Lung (tissue), 12 donors: ENCODE data around the gene TMEM270. TPM values are rescaled to one million over a fixed set of nuclear protein-coding genes. Genes with fewer than 3 reads are reported as not detected.

Source experiments
- ATAC-seq: fragments of 200-7000 bp; cut with Tn5 transposase; one replicate; pipeline ENCODE4 v1.9.1; 2020; ENCODE audit warnings: moderate number of reproducible peaks; ENCODE audit not compliant: insufficient read depth, low FRiP score
- DNase-seq, 3 donors: peaks; one replicate each; pipeline ENCODE4 v3.0.0-alpha.2; 2013 to 2017
- H3K27ac ChIP-seq, 2 donors: one replicate each; pipeline ENCODE4 v1.5.1; 2013; ENCODE audit warnings: mild to moderate bottlenecking in 2 of 2, moderate library complexity in 2 of 2, control low read depth in 1 of 2, inconsistent platforms in 1 of 2, low read depth in 1 of 2, low read length in 1 of 2
- H3K27me3 ChIP-seq, 3 donors: one replicate each; pipeline ENCODE4 v1.5.1; 2013; ENCODE audit warnings: low read length in 2 of 3; ENCODE audit not compliant: control insufficient read depth in 3 of 3, insufficient read depth in 3 of 3
- H3K36me3 ChIP-seq, 4 donors: one replicate each; pipeline ENCODE4 v1.5.1; 2013; ENCODE audit warnings: low read length in 4 of 4, mild to moderate bottlenecking in 1 of 4, moderate library complexity in 1 of 4; ENCODE audit not compliant: control insufficient read depth in 4 of 4, insufficient read depth in 4 of 4
- H3K4me1 ChIP-seq, 5 donors: one replicate each; pipeline ENCODE4 v1.5.1; 2013; ENCODE audit warnings: low read length in 5 of 5, mild to moderate bottlenecking in 2 of 5, moderate library complexity in 1 of 5; ENCODE audit not compliant: control insufficient read depth in 5 of 5, insufficient read depth in 5 of 5
- H3K4me3 ChIP-seq: one replicate; pipeline ENCODE4 v1.5.1; 2013; ENCODE audit warnings: mild to moderate bottlenecking, control low read depth, moderate library complexity
- H3K9ac ChIP-seq, 2 donors: one replicate each; pipeline ENCODE4 v1.5.1; 2013; ENCODE audit warnings: low read length in 2 of 2, control low read depth in 1 of 2; ENCODE audit not compliant: insufficient read depth in 1 of 2
- H3K9me3 ChIP-seq, 4 donors: one replicate each; pipeline ENCODE4 v1.5.1; 2013; ENCODE audit warnings: low read length in 3 of 4, mild to moderate bottlenecking in 1 of 4, moderate library complexity in 1 of 4; ENCODE audit not compliant: control insufficient read depth in 4 of 4, insufficient read depth in 3 of 4
- WGBS, 2 donors: extraction: QIAGEN DNeasy Blood & Tissue Kit; methylation state at CpG; one replicate each; pipeline ENCODE4 v1.1.7; 2013; 5-methylcytosine and 5-hydroxymethylcytosine counted together
- polyA plus RNA-seq, 2 donors: library from polyadenylated mRNA; stranded (reverse); fragments of 200-250 nt; gene quantifications; one replicate each; pipeline ENCODE4 v1.2.1, GENCODE V29; 2013
- total RNA-seq, 2 donors: library from RNA; depleted of rRNA in 1 of 2; stranded (reverse); fragments of >200 nt in 1 of 2; gene quantifications; one replicate each; pipeline ENCODE4 v1.2.1, GENCODE V29; 2014 to 2021
- TF ChIP-seq, protein P1 (sequence below): IDR thresholded peaks from 2 replicates; pipeline ENCODE4 v1.5.1; 2012; ENCODE audit warnings: mild to moderate bottlenecking; ENCODE audit errors: control extremely low read depth, extremely low read depth
- donor health status: control.
- donor health status: control.
- donor health status: Bipolar disorder and iron deficiency.
- donor health status: healthy.
- donor health status: DM: yes; HTN: yes; CAD: no.

The TMEM270 gene
- total and polyA plus RNA-seq, 4 donors = 0.19 to 1.1 (median 0.20) TPM; not detected in 1

DNA sequence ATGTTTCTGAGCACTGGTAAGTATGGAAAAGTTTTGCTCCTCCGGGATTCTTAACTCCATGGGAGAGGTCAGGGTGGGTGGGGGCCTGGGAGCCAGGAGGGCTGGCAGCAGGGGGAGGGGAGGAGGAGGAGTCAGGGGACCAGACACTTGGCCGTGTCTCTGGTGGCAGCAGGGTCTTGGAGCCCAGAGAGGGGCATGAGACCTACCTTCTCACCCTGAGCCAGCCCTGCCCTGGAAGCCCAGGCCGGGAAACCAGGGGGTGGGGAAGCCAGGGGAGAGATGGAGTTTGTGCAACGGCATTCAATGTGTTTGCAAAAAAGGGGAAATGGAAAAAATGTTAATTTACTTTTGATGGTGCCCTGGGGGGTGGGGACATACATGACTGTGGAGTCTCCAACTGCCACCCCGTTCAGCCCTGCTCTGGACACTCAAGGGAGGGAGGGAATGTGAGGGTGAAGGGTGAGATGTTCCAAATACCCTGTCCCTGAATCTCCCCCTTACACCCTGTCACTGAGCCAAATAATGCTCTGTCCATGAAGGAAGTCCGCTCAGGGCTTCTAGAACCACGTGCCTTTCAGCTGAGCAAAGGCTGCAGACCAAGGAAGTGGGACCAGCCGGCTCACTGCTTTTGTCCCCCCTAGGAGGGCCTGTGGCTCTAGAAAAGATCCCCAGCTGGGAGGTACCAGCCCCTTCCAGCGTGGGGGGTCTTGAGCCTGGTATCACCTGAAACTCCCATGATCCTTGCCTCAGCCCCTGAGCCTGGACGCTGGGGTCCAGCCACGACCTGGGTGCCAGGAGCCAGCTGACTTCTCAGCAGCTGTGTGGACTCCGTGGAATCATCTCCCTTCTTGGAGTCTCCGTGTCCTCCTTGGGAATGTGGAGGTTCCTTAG is 48.3 kb downstream of the TMEM270 start:
- TF ChIP-seq, protein P1, sequence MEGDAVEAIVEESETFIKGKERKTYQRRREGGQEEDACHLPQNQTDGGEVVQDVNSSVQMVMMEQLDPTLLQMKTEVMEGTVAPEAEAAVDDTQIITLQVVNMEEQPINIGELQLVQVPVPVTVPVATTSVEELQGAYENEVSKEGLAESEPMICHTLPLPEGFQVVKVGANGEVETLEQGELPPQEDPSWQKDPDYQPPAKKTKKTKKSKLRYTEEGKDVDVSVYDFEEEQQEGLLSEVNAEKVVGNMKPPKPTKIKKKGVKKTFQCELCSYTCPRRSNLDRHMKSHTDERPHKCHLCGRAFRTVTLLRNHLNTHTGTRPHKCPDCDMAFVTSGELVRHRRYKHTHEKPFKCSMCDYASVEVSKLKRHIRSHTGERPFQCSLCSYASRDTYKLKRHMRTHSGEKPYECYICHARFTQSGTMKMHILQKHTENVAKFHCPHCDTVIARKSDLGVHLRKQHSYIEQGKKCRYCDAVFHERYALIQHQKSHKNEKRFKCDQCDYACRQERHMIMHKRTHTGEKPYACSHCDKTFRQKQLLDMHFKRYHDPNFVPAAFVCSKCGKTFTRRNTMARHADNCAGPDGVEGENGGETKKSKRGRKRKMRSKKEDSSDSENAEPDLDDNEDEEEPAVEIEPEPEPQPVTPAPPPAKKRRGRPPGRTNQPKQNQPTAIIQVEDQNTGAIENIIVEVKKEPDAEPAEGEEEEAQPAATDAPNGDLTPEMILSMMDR = no peak
- H3K9ac ChIP-seq = no peak overlapping the region

DNA sequence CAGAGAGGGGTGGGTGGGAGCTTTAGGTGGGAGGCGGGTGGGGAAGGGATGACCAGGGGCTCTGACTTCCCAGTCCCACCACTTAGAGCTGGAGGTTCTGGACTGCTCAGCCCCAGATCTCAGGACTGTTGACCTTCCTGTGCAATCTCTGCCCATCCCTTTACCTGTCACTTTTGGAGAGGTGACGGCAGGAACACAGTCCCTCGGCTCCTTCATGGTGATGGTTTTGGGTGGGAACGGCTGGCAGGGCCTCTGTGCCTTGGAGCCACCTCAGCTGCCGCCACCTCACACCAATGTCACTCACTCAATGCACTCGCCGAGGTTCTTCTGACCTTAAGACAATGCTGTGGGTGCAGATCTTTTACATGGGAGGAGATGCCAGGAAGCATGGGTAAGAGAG is 49.0 kb downstream of the TMEM270 start:
- Histone ChIP-seq H3K9me3 (no peaks in the 10 kb centered on the region), H3K36me3 (no peaks in the 10 kb centered on the region), H3K27ac (no peak overlapping the region), H3K9ac (no peak overlapping the region), H3K27me3 (no peaks in the 10 kb centered on the region), H3K4me3 (no peak overlapping the region), H3K4me1 (peaks cover 0 to 9% (median 5%) of the 10 kb centered on the region in 5 donors)
- no peak for ATAC-seq
- DNase-seq = no peak
- TF ChIP-seq, protein P1 = no peak
- WGBS, 2 donors = 92 to 97% methylated on average over 7 of the region's 7 CpGs

More for the DNA sequence above, 48.3 kb downstream of the TMEM270 start:
- Histone ChIP-seq H3K27me3 (no peaks in the 10 kb centered on the region), H3K27ac (no peak overlapping the region), H3K4me1 (peaks cover 0 to 9% (median 5%) of the 10 kb centered on the region in 5 donors), H3K9me3 (no peaks in the 10 kb centered on the region), H3K36me3 (no peaks in the 10 kb centered on the region), H3K4me3 (no peak overlapping the region)
- WGBS, 2 donors = 43 to 44% methylated on average over 13 of the region's 13 CpGs
- ATAC-seq = no peak
- peak; percentile 58 to 83 (median 72) for DNase-seq

DNA sequence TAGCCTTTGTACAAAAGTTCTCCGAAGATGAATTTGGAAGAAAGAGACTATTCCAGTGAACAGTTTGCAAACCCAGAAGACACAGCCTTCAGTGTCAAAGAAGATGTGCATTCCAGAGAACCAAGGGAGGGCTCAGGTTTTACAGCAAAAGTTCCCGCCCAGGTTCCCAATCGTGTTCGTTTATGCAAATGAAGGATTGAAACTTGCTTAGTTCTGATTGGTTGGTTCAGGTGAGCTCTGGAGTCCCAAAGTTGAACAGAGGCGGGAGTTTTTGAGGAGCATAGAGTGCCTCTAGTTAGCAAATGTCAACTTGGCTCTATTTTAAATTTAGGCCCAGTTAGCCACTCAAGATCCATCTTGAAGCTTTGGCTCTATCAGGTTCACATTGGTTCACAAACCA is 51.3 kb downstream of the TMEM270 start:
- ATAC-seq = no peak
- TF ChIP-seq, protein P1 = no peak
- no peak overlapping the region for H3K27ac ChIP-seq
- H3K9ac ChIP-seq = no peak overlapping the region
- peaks cover 0 to 9% (median 5%) of the 10 kb centered on the region in 5 donors for H3K4me1 ChIP-seq
- H3K4me3 ChIP-seq = no peak overlapping the region
- WGBS, 2 donors = 92 to 95% methylated on average over 5 of the region's 5 CpGs
- H3K27me3 ChIP-seq = no peaks in the 10 kb centered on the region
- no peaks in the 10 kb centered on the region for H3K9me3 ChIP-seq
- no peaks in the 10 kb centered on the region for H3K36me3 ChIP-seq
- DNase-seq = no peak

Other genes with a start within 250 kb of the TMEM270 start
- gene MLXIPL, start 236.6 kb upstream of the TMEM270 start, total RNA-seq = 10 to 100 TPM in 1 of 2 donors, 1 to 10 TPM in 1; 1.3 to 16.1 TPM
- gene MLXIPL, start 236.6 kb upstream of the TMEM270 start, polyA plus RNA-seq = 10 to 100 TPM in 1 of 2 donors, 1 to 10 TPM in 1; 3.4 to 10.0 TPM
- gene VPS37D, start 193.3 kb upstream of the TMEM270 start, total RNA-seq = 1 to 10 TPM; 1.3 to 5.5 TPM
- 1 to 10 TPM in 1 of 2 donors, under 1 TPM in 1; 0.66 to 1.3 TPM for gene VPS37D, start 193.3 kb upstream of the TMEM270 start, polyA plus RNA-seq
- 10 to 100 TPM in 1 of 2 donors, 1 to 10 TPM in 1; 5.3 to 14.4 TPM for gene DNAJC30, start 177.7 kb upstream of the TMEM270 start, total RNA-seq
- 10 to 100 TPM in 1 of 2 donors, 1 to 10 TPM in 1; 8.1 to 10.0 TPM for gene DNAJC30, start 177.7 kb upstream of the TMEM270 start, polyA plus RNA-seq
- 10 to 100 TPM; 33.5 to 76.7 TPM for gene BUD23, start 177.6 kb upstream of the TMEM270 start, total RNA-seq
- 100 to 1,000 TPM in 1 of 2 donors, 10 to 100 TPM in 1; 71.7 to 118 TPM for gene BUD23, start 177.6 kb upstream of the TMEM270 start, polyA plus RNA-seq
- gene STX1A, start 141.5 kb upstream of the TMEM270 start, total RNA-seq = 1 to 10 TPM; 7.7 to 8.0 TPM
- 1 to 10 TPM; 4.1 to 7.7 TPM for gene STX1A, start 141.5 kb upstream of the TMEM270 start, polyA plus RNA-seq
- 10 to 100 TPM; 22.2 to 50.0 TPM for gene ABHD11, start 122.4 kb upstream of the TMEM270 start, total RNA-seq
- gene ABHD11, start 122.4 kb upstream of the TMEM270 start, polyA plus RNA-seq = 10 to 100 TPM; 30.5 to 52.9 TPM
- 10 to 100 TPM; 43.4 to 43.8 TPM for gene CLDN3, start 90.9 kb upstream of the TMEM270 start, total RNA-seq
- 10 to 100 TPM; 42.9 to 54.7 TPM for gene CLDN3, start 90.9 kb upstream of the TMEM270 start, polyA plus RNA-seq
- gene CLDN4, start 30.2 kb upstream of the TMEM270 start, total RNA-seq = 100 to 1,000 TPM; 150 to 169 TPM
- 100 to 1,000 TPM in 1 of 2 donors, 10 to 100 TPM in 1; 99.8 to 154 TPM for gene CLDN4, start 30.2 kb upstream of the TMEM270 start, polyA plus RNA-seq
- gene METTL27, start 18.6 kb upstream of the TMEM270 start, total RNA-seq = 10 to 100 TPM in 1 of 2 donors, 1 to 10 TPM in 1; 6.3 to 22.1 TPM
- gene METTL27, start 18.6 kb upstream of the TMEM270 start, polyA plus RNA-seq = 1 to 10 TPM; 2.3 to 3.9 TPM
- gene ELN, start 167.0 kb downstream of the TMEM270 start, total RNA-seq = 100 to 1,000 TPM; 149 to 274 TPM
- gene ELN, start 167.0 kb downstream of the TMEM270 start, polyA plus RNA-seq = 10 to 100 TPM; 60.4 to 99.5 TPM
- 10 to 100 TPM; 11.2 to 41.0 TPM for gene LIMK1, start 222.6 kb downstream of the TMEM270 start, total RNA-seq
- gene LIMK1, start 222.6 kb downstream of the TMEM270 start, polyA plus RNA-seq = 10 to 100 TPM; 14.0 to 20.5 TPM